Ovary (tissue), 9 donors: Measurements from ENCODE around the gene ATP6V1F. TPM values are rescaled to one million over a fixed set of nuclear protein-coding genes. Genes with fewer than 3 reads are reported as not detected.
A peak's percentile ranks its signal among the peaks of the same experiment; 100 is the strongest.

Experiments
- DNase-seq, 5 donors: peaks; one replicate each; pipeline ENCODE4 v3.0.0-alpha.2; 2019 to 2020
- H3K27ac ChIP-seq, 2 donors: fragments of 200-600 bp; one replicate each; pipeline versions ENCODE4 v1.5.1 to v1.8.0; 2019 to 2022
- H3K27me3 ChIP-seq: fragments of 200-600 bp; one replicate; pipeline ENCODE4 v1.8.0; 2022
- H3K36me3 ChIP-seq: fragments of 200-600 bp; sonication (generic); one replicate; pipeline ENCODE4 v1.5.1; 2019
- H3K4me1 ChIP-seq: one replicate; pipeline ENCODE4 v1.8.1; 2013; ENCODE audit warnings: mild to moderate bottlenecking, moderate library complexity; ENCODE audit not compliant: insufficient read depth
- H3K4me3 ChIP-seq: fragments of 200-600 bp; sonication (generic); one replicate; pipeline ENCODE4 v1.5.1; 2017
- H3K9me3 ChIP-seq, 2 donors: fragments of 200-600 bp in 1 of 2; sonication (generic) in 1 of 2; one replicate each; pipeline versions ENCODE4 v1.5.1 to v1.8.1; 2013 to 2019; ENCODE audit warnings: mild to moderate bottlenecking in 1 of 2, moderate library complexity in 1 of 2
- EP300 ChIP-seq: sonication (generic); formaldehyde crosslinking; IDR thresholded peaks from one replicate; pipeline ENCODE4 v1.6.1; 2017; ENCODE audit warnings: antibody characterized with exemption
- POLR2A ChIP-seq: fragments of 450-650 bp; IDR thresholded peaks from one replicate; pipeline ENCODE4 v1.6.1; 2017; ENCODE audit warnings: antibody characterized with exemption, mild to moderate bottlenecking, moderate library complexity
- WGBS, 3 donors: extraction: QIAGEN DNeasy Blood & Tissue Kit in 1 of 3; methylation state at CpG; one replicate each; pipeline versions ENCODE4 v1.1.5 to v1.1.7; 2013 to 2017; 5-methylcytosine and 5-hydroxymethylcytosine counted together
- intact Hi-C, 4 donors: fragments of 100-400 bp; cut with DNase I; formaldehyde crosslinking; loops; one replicate each; pipeline versions ENCODE4 v1.11.0 to v1.15.1; 2022 to 2023
- polyA plus RNA-seq, 2 donors: library from polyadenylated mRNA; stranded (reverse); fragments of 200-250 nt in 1 of 2; fragments of 350-450 nt in 1 of 2; fragmentation: Illumina TruSeq in 1 of 2; extraction: RNeasy Lipid Tissue Mini Kit (QIAGEN cat#74804) in 1 of 2; gene quantifications; one replicate each; pipeline ENCODE4 v1.2.3, GENCODE V29; 2013 to 2014
- total RNA-seq, 7 donors: library from RNA; depleted of rRNA in 2 of 7; stranded (reverse); fragments of >200 nt in 2 of 7; fragmentation: NEBNext Ultra II Directional in 3 of 7; extraction: Animal tissue kit (Norgen Biotek cat#: 25700) in 3 of 7; gene quantifications; one replicate each; pipeline versions ENCODE4 v1.1.0 to v1.2.4, GENCODE V29; 2016 to 2023
- TF ChIP-seq, protein P1 (sequence below), 3 donors: fragments of 450-650 bp in 2 of 3; fragments of 200-600 bp in 1 of 3; IDR thresholded peaks; one replicate each; pipeline versions ENCODE4 v1.5.1 to v1.8.0; 2016 to 2022; ENCODE audit warnings: antibody characterized with exemption in 3 of 3, mild to moderate bottlenecking in 1 of 3
- donor health status: DM: no; HTN: no; CAD: no; lungs with moderate emphysema.
- donor health status: DM: no; HTN: no; CAD: no.
- donor health status: Bipolar disorder and iron deficiency.
- donor health status: DM: yes; HTN: yes; CAD: no.
- donor health status: DM: no; HTN: no; CAD: no.
- donor health status: DM: yes; HTN: yes; CAD: no.

ATP6V1F gene
- total and polyA plus RNA-seq, 9 donors = 57.3 to 128 (median 85.4) TPM

- no peak for DNase-seq
- peak overlapping the region; percentile 88 for H3K4me3 ChIP-seq
- H3K36me3 ChIP-seq = no peaks in the 10 kb centered on the region
- TF ChIP-seq EP300 (no peak), POLR2A (no peak)
- TF ChIP-seq, protein P1, sequence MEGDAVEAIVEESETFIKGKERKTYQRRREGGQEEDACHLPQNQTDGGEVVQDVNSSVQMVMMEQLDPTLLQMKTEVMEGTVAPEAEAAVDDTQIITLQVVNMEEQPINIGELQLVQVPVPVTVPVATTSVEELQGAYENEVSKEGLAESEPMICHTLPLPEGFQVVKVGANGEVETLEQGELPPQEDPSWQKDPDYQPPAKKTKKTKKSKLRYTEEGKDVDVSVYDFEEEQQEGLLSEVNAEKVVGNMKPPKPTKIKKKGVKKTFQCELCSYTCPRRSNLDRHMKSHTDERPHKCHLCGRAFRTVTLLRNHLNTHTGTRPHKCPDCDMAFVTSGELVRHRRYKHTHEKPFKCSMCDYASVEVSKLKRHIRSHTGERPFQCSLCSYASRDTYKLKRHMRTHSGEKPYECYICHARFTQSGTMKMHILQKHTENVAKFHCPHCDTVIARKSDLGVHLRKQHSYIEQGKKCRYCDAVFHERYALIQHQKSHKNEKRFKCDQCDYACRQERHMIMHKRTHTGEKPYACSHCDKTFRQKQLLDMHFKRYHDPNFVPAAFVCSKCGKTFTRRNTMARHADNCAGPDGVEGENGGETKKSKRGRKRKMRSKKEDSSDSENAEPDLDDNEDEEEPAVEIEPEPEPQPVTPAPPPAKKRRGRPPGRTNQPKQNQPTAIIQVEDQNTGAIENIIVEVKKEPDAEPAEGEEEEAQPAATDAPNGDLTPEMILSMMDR (IDR thresholded peaks at IDR 0.05) = no peak
- peaks cover 10% of the 10 kb centered on the region for H3K4me1 ChIP-seq
- no peaks in the 10 kb centered on the region for H3K9me3 ChIP-seq
- no peak overlapping the region for H3K27ac ChIP-seq
- WGBS, 3 donors = 66 to 69% (median 69%) methylated on average over 15 of the region's 15 CpGs
- intact Hi-C loops = loop anchor here in 1 of 4 donors (5.0 kb wide), 1 partner anchor 125 kb away; the partner anchor contains the start of gene CALU
- H3K27me3 ChIP-seq = no peaks in the 10 kb centered on the region
Measured at GRCh38 chr7:128861957-128862570, 592 bp upstream of the ATP6V1F start.

- H3K36me3 ChIP-seq = no peaks in the 10 kb centered on the region
- DNase-seq = no peak
- H3K27me3 ChIP-seq = no peaks in the 10 kb centered on the region
- WGBS, 3 donors = 0 to 1% (median 1%) methylated on average over 6 of the region's 6 CpGs
- H3K27ac ChIP-seq = peak overlapping the region; percentile 28 to 36
- H3K9me3 ChIP-seq = no peaks in the 10 kb centered on the region
- TF ChIP-seq, protein P1 (IDR thresholded peaks at IDR 0.05) = no peak
- TF ChIP-seq POLR2A (no peak), EP300 (no peak)
- H3K4me1 ChIP-seq = peaks cover 10% of the 10 kb centered on the region
- intact Hi-C loops = loop anchor here in 1 of 4 donors (5.0 kb wide), 1 partner anchor 126 kb away; the partner anchor contains the start of gene CALU
- peak overlapping the region; percentile 88 for H3K4me3 ChIP-seq
Measured at GRCh38 chr7:128863433-128863989, 855 bp downstream of the ATP6V1F start.

- Histone ChIP-seq H3K27ac (no peak overlapping the region), H3K36me3 (no peaks in the 10 kb centered on the region), H3K27me3 (no peaks in the 10 kb centered on the region), H3K4me1 (peaks cover 10% of the 10 kb centered on the region), H3K9me3 (no peaks in the 10 kb centered on the region), H3K4me3 (no peak overlapping the region)
- 93 to 95% (median 94%) methylated on average over 12 of the region's 12 CpGs for WGBS, 3 donors
- intact Hi-C loops = no loop called here
- TF ChIP-seq, protein P1 (IDR thresholded peaks at IDR 0.05) = no peak
- no peak for TF ChIP-seq POLR2A
- TF ChIP-seq EP300 = no peak
- no peak for DNase-seq
Measured at GRCh38 chr7:128865303-128865702, 2.6 kb downstream of the ATP6V1F start.

GRCh38 chr7:128865996-128866877 is 3.6 kb downstream of the ATP6V1F start:
- Histone ChIP-seq H3K4me1 (peaks cover 10% of the 10 kb centered on the region), H3K27ac (no peak overlapping the region), H3K4me3 (no peak overlapping the region), H3K9me3 (no peaks in the 10 kb centered on the region), H3K27me3 (no peaks in the 10 kb centered on the region), H3K36me3 (no peaks in the 10 kb centered on the region)
- TF ChIP-seq, protein P1 (IDR thresholded peaks at IDR 0.05) = no peak
- TF ChIP-seq EP300 = no peak
- TF ChIP-seq POLR2A = no peak
- 92 to 93% (median 92%) methylated on average over 27 of the region's 27 CpGs for WGBS, 3 donors
- intact Hi-C loops = no loop called here
- DNase-seq = no peak
